Left colon (tissue), 2 donors: ENCODE results near the gene TRIM49B. TPM values are rescaled to one million over a fixed set of nuclear protein-coding genes. Genes with fewer than 3 reads are reported as not detected.
"Not testable (repeated sequence)": the region's sequence is repeated elsewhere in the genome, so short reads cannot be mapped to it uniquely, and the experiment has no call there.

ENCODE experiments used
- ATAC-seq: fragments of 200-7000 bp; cut with Tn5 transposase; one replicate; pipeline ENCODE4 v1.9.1; 2020; ENCODE audit warnings: mild to moderate bottlenecking, moderate library complexity
- DNase-seq, 2 donors: peaks; one replicate each; pipeline ENCODE4 v3.0.0-alpha.2; 2020
- intact Hi-C, 2 donors: fragments of 100-400 bp; cut with DNase I in 1 of 2; cut with micrococcal nuclease in 1 of 2; formaldehyde crosslinking; loops; one replicate each; pipeline versions ENCODE4 v1.11.2 to v1.14.0; 2022; cut with DNase I, micrococcal nuclease
- long read RNA-seq: library from polyadenylated mRNA; unstranded; transcript quantifications from one replicate; pipeline ENCODE4 v2.0.0, GENCODE V29; 2021
- total RNA-seq, 2 donors: library from RNA; stranded (reverse); fragmentation: NEBNext Ultra II Directional; extraction: Animal tissue kit (Norgen Biotek cat#: 25700); gene quantifications; one replicate each; pipeline ENCODE4 v1.2.1, GENCODE V29; 2021
- donor health status: DM: no; HTN: no; CAD: no.
- donor health status: DM: yes; HTN: yes; CAD: no.

Gene TRIM49B, protein sequence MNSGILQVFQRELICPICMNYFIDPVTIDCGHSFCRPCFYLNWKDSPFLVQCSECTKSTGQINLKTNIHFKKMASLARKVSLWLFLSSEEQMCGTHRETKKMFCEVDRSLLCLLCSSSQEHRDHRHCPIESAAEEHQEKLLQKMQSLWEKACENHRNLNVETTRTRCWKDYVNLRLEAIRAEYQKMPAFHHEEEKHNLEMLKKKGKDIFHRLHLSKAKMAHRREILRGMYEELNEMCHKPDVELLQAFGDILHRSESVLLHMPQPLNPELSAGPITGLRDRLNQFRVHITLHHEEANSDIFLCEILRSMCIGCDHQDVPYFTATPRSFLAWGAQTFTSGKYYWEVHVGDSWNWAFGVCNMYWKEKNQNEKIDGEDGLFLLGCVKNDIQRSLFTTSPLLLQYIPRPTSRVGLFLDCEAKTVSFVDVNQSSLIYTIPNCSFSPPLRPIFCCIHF
- not detected for total RNA-seq
- long read RNA-seq = 0 reads

GRCh38 chr11:49028523-49028922, at the start of gene TRIM49B:
TRIM49B (plus strand) TSS chr11:49028823; CDS start chr11:49031600, 2,777 bp downstream.
- intact Hi-C loops, DNase-seq, ATAC-seq: not testable (repeated sequence)

- intact Hi-C loops, DNase-seq, ATAC-seq: not testable (repeated sequence)
Observed at GRCh38 chr11:48983785-48984184, 44.8 kb upstream of the TRIM49B start, which contains the start of gene TRIM51G. TRIM51G (minus strand) TSS chr11:48983885; CDS start chr11:48981695, 2,190 bp downstream.

GRCh38 chr11:49048229-49048628, 19.6 kb downstream of the TRIM49B start:
- intact Hi-C loops, ATAC-seq, DNase-seq: not testable (repeated sequence)

DNA sequence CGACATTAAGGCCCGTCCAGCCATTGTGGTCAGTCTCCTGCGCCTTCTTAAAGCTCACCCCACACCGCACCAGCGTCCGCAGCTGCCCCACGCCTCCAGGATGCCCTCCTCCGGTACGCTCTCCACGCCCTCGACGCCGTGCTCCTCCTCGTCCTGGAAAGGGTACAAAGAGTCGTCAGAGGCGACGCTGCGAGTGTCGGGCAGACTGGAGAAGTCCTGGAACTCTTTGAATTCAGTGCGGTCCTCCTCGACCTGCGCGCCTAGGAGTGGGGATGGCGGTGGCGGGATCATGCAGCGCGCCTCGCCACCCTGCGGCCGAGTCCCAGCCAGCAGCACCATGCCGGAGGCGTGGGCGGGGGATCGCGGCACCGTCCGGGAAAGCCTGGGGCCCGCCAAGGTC, 21.2 kb downstream of the TRIM49B start:
- DNase-seq, intact Hi-C loops, ATAC-seq: not testable (repeated sequence)

- ATAC-seq, DNase-seq, intact Hi-C loops: not testable (repeated sequence)
Observed at GRCh38 chr11:49059012-49059411, 30.4 kb downstream of the TRIM49B start, which contains the start of gene TRIM64C. TRIM64C (minus strand) TSS chr11:49059112; CDS start chr11:49059112, 0 bp downstream.

DNA sequence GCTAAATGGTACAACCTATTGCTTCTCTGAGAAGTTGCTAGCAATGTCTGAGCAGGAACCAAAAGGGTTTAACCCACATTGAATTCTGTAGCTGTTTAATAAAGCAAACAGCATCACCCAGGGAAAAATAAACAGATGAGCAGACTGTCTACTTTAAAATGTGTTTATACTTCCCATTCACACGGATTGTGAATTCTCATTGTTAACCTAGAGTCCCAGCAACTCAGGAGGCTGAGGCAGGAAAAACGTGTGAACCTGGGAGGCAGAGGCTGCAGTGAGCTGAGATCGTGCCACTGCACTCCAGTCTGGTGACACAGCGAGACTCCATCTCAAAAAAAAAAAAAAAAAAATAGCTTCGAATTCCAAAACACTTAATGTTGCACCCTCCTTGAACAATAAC, 41.3 kb downstream of the TRIM49B start:
- intact Hi-C loops, DNase-seq, ATAC-seq: not testable (repeated sequence)

Other genes starting within 250 kb of the TRIM49B start
- not detected for gene TRIM51G, start 44.9 kb upstream of the TRIM49B start, total RNA-seq
- not detected for gene TRIM64C, start 30.3 kb downstream of the TRIM49B start, total RNA-seq
- 1 to 10 TPM in 1 of 2 donors, under 1 TPM in 1; 0.46 to 1.2 TPM for gene FOLH1, start 179.8 kb downstream of the TRIM49B start, total RNA-seq